K562 (cell line): ENCODE measurements around the gene MAPKAPK3. TPM values are rescaled to one million over a fixed set of nuclear protein-coding genes. Genes with fewer than 3 reads are reported as not detected.

Experiments
- DMBX1 ChIP-seq: fragments of 250-450 bp; sonication (Bioruptor Pico); IDR thresholded peaks from 2 replicates; pipeline ENCODE4 v1.8.0; 2022; ENCODE audit warnings: inconsistent platforms, mild to moderate bottlenecking, moderate library complexity, borderline replicate concordance
- NELFE ChIP-seq: IDR thresholded peaks from 2 replicates; pipeline ENCODE4 v1.6.1; 2011; ENCODE audit warnings: mild to moderate bottlenecking; ENCODE audit not compliant: insufficient read depth, insufficient read length
- PATZ1 ChIP-seq: fragments of 250-450 bp; sonication (Bioruptor Pico); IDR thresholded peaks from 2 replicates; pipeline ENCODE4 v1.5.0; 2020; ENCODE audit warnings: mild to moderate bottlenecking, borderline replicate concordance
- PHB2 ChIP-seq: fragments of 450-650 bp; IDR thresholded peaks from 2 replicates; pipeline ENCODE4 v1.6.1; 2017; ENCODE audit warnings: low read depth
- RBM17 ChIP-seq: fragments of 200-400 bp; formaldehyde crosslinking; IDR thresholded peaks from 2 replicates; pipeline ENCODE4 v1.6.1; 2017; ENCODE audit warnings: low read depth, mild to moderate bottlenecking, low read length, borderline replicate concordance
- SRSF1 ChIP-seq: fragments of 200-400 bp; formaldehyde crosslinking; IDR thresholded peaks from 2 replicates; pipeline ENCODE4 v1.6.1; 2017; ENCODE audit warnings: mild to moderate bottlenecking, low read depth, low read length, moderate library complexity
- TAF1 ChIP-seq: IDR thresholded peaks from 2 replicates; pipeline ENCODE4 v1.6.1; 2011; ENCODE audit warnings: mild to moderate bottlenecking, low read length, moderate library complexity; ENCODE audit not compliant: insufficient read depth, control insufficient read depth, severe bottlenecking; ENCODE audit errors: extremely low read depth
- TFAM ChIP-seq: fragments of 250-450 bp; sonication (Bioruptor Pico); conservative IDR thresholded peaks from 2 replicates; pipeline ENCODE4 v1.5.0; 2021; ENCODE audit warnings: mild to moderate bottlenecking, moderate library complexity
- ZBTB5 ChIP-seq: fragments of 450-650 bp; IDR thresholded peaks from 2 replicates; pipeline ENCODE4 v1.6.1; 2017; ENCODE audit warnings: antibody characterized with exemption
- ZNF239 ChIP-seq: fragments of 250-450 bp; sonication (Bioruptor Pico); IDR thresholded peaks from 2 replicates; pipeline ENCODE4 v1.4.0; 2020; ENCODE audit warnings: mild to moderate bottlenecking
- ZNF347 ChIP-seq: fragments of 450-650 bp; formaldehyde crosslinking; IDR thresholded peaks from 2 replicates; pipeline ENCODE4 v1.4.0; 2020; ENCODE audit warnings: low read depth, mild to moderate bottlenecking, moderate library complexity
- ZNF655 ChIP-seq: fragments of 250-450 bp; sonication (Bioruptor Pico); IDR thresholded peaks from 2 replicates; pipeline ENCODE4 v1.5.0; 2021
- polyA plus RNA-seq, 8 experiments: library from polyadenylated mRNA; depleted of rRNA in 4 of 8; stranded (reverse) in 5 of 8; unstranded in 3 of 8; fragments of >200 nt; fragmentation: Nextera tagmentation in 2 of 8; fragmentation: Illumina TruSeq in 1 of 8; extraction: Ambion mirVana in 2 of 8; extraction: Trizol in 1 of 8; gene quantifications; 2 replicates each; pipeline versions ENCODE4 v1.2.1 to v1.2.3, GENCODE V29; 2011 to 2014; ENCODE audit warnings: inconsistent platforms in 1 of 8, missing spikeins in 1 of 8
- total RNA-seq, 7 experiments: library from RNA; depleted of rRNA in 6 of 7; stranded (reverse); fragments of >200 nt in 6 of 7; fragmentation: Illumina TruSeq in 2 of 7; extraction: Trizol in 2 of 7; gene quantifications; 2 replicates each; pipeline versions ENCODE4 v1.2.1 to v1.2.3, GENCODE V29; 2011 to 2021; ENCODE audit warnings: low replicate concordance in 1 of 7
- TF ChIP-seq, protein P1 (sequence below): sonication (generic); formaldehyde crosslinking; IDR thresholded peaks from 2 replicates; pipeline ENCODE4 v1.8.0; 2023; ENCODE audit warnings: missing genetic modification reagents, mild to moderate bottlenecking, borderline replicate concordance
- TF ChIP-seq, protein P2 (sequence below): fragments of 450-650 bp; IDR thresholded peaks from 2 replicates; pipeline ENCODE4 v1.6.1; 2016; ENCODE audit warnings: missing biosample characterization, missing genetic modification characterization

Gene MAPKAPK3
- total and polyA plus RNA-seq, 9 of the 15 experiments (the other 6 are each of a cell fraction or from before 2014, with no cell fraction given) = 8.0 to 56.4 (median 41.2) TPM

DNA sequence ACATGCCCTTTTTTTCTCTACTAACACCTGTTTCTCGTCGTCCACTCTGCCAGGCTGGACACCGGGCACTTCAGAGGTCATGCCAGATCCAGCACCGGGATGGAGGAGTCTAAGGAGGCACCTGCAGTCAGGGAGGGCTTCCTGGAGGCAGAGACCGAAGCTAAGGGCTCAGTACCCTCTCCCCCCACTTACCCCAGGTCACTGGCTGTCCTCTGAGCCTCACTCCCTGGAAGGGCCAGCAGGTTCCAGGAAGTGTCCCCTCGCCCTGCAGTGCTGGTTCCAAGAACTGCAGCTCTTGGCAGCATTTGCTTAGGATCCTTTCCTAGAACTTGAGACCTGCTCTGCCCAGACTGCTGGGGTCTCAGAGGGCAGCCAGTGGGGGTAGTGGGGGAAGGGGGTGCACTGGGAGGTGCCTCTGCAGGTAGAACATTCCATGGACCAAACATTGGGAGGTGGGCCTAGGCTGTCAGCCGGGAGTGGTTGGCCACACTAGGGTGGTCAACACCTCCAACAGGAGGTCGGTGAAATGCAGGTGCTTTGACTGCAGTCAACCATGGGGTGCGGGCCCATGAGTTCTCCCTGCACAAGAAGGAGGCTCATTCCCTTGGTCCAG lies 16.7 kb upstream of the MAPKAPK3 start (continued):
- TF ChIP-seq, protein P1, sequence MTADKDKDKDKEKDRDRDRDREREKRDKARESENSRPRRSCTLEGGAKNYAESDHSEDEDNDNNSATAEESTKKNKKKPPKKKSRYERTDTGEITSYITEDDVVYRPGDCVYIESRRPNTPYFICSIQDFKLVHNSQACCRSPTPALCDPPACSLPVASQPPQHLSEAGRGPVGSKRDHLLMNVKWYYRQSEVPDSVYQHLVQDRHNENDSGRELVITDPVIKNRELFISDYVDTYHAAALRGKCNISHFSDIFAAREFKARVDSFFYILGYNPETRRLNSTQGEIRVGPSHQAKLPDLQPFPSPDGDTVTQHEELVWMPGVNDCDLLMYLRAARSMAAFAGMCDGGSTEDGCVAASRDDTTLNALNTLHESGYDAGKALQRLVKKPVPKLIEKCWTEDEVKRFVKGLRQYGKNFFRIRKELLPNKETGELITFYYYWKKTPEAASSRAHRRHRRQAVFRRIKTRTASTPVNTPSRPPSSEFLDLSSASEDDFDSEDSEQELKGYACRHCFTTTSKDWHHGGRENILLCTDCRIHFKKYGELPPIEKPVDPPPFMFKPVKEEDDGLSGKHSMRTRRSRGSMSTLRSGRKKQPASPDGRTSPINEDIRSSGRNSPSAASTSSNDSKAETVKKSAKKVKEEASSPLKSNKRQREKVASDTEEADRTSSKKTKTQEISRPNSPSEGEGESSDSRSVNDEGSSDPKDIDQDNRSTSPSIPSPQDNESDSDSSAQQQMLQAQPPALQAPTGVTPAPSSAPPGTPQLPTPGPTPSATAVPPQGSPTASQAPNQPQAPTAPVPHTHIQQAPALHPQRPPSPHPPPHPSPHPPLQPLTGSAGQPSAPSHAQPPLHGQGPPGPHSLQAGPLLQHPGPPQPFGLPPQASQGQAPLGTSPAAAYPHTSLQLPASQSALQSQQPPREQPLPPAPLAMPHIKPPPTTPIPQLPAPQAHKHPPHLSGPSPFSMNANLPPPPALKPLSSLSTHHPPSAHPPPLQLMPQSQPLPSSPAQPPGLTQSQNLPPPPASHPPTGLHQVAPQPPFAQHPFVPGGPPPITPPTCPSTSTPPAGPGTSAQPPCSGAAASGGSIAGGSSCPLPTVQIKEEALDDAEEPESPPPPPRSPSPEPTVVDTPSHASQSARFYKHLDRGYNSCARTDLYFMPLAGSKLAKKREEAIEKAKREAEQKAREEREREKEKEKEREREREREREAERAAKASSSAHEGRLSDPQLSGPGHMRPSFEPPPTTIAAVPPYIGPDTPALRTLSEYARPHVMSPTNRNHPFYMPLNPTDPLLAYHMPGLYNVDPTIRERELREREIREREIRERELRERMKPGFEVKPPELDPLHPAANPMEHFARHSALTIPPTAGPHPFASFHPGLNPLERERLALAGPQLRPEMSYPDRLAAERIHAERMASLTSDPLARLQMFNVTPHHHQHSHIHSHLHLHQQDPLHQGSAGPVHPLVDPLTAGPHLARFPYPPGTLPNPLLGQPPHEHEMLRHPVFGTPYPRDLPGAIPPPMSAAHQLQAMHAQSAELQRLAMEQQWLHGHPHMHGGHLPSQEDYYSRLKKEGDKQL (CRISPR knock-in tag) = no peak
- TF ChIP-seq ZNF655 = no peak
- TF ChIP-seq ZNF239 (CRISPR knock-in tag) = no peak
- TF ChIP-seq SRSF1 = no peak
- TF ChIP-seq TAF1 = no peak
- TF ChIP-seq RBM17 = no peak
- TF ChIP-seq, protein P2, sequence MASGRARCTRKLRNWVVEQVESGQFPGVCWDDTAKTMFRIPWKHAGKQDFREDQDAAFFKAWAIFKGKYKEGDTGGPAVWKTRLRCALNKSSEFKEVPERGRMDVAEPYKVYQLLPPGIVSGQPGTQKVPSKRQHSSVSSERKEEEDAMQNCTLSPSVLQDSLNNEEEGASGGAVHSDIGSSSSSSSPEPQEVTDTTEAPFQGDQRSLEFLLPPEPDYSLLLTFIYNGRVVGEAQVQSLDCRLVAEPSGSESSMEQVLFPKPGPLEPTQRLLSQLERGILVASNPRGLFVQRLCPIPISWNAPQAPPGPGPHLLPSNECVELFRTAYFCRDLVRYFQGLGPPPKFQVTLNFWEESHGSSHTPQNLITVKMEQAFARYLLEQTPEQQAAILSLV (tag) = no peak
- TF ChIP-seq PATZ1 (CRISPR knock-in tag) = no peak
- TF ChIP-seq NELFE = no peak
- TF ChIP-seq TFAM = no peak
- TF ChIP-seq DMBX1 (CRISPR knock-in tag) = no peak
- TF ChIP-seq ZNF347 (CRISPR knock-in tag) = no peak
- TF ChIP-seq PHB2 = no peak
- peak; percentile 100 for TF ChIP-seq ZBTB5
